ENCODE data around the gene LRG1. TPM values are rescaled to one million over a fixed set of nuclear protein-coding genes. Genes with fewer than 3 reads are reported as not detected.
"Not testable (repeated sequence)": the region's sequence is repeated elsewhere in the genome, so short reads cannot be mapped to it uniquely, and the experiment has no call there.

LRG1 gene
- total and polyA plus RNA-seq, 4 donors: 57.8 to 1,122 (median 661) TPM

- H3K36me3 ChIP-seq (ENCODE audit: control insufficient read depth in 4 of 4, insufficient read depth in 3 of 4, low read depth in 1 of 4, low read length in 3 of 4): peaks cover 0 to 2% (median 0%) of the 10 kb centered on the region in 4 donors
- peaks cover 19 to 44% (median 28%) of the 10 kb centered on the region in 4 donors for H3K4me1 ChIP-seq (ENCODE audit: control insufficient read depth in 4 of 4, insufficient read depth in 4 of 4, low read length in 3 of 4)
- no peak overlapping the region for H3K9ac ChIP-seq (ENCODE audit: low read depth in 1 of 2, low read length in 2 of 2)
- H3K9me3 ChIP-seq (ENCODE audit: control insufficient read depth in 4 of 4, low read length in 3 of 4): no peaks in the 10 kb centered on the region
- no peak for DNase-seq (ENCODE audit: low spot score)
- H3K27ac ChIP-seq (ENCODE audit: low read depth in 1 of 2, low read length in 2 of 2): peak overlapping the region; percentile 61 to 73
- H3K27me3 ChIP-seq (ENCODE audit: control insufficient read depth in 4 of 4, insufficient read depth in 4 of 4, low read length in 3 of 4): no peaks in the 10 kb centered on the region
- TF ChIP-seq, protein P1, sequence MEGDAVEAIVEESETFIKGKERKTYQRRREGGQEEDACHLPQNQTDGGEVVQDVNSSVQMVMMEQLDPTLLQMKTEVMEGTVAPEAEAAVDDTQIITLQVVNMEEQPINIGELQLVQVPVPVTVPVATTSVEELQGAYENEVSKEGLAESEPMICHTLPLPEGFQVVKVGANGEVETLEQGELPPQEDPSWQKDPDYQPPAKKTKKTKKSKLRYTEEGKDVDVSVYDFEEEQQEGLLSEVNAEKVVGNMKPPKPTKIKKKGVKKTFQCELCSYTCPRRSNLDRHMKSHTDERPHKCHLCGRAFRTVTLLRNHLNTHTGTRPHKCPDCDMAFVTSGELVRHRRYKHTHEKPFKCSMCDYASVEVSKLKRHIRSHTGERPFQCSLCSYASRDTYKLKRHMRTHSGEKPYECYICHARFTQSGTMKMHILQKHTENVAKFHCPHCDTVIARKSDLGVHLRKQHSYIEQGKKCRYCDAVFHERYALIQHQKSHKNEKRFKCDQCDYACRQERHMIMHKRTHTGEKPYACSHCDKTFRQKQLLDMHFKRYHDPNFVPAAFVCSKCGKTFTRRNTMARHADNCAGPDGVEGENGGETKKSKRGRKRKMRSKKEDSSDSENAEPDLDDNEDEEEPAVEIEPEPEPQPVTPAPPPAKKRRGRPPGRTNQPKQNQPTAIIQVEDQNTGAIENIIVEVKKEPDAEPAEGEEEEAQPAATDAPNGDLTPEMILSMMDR (IDR thresholded peaks at IDR 0.05; ENCODE audit: low read depth, low read length, missing input control): no peak
- TF ChIP-seq YY1 (IDR thresholded peaks at IDR 0.05): no peak
- no peak for TF ChIP-seq JUND (IDR thresholded peaks at IDR 0.05)
- no peak for TF ChIP-seq HNF4G (IDR thresholded peaks at IDR 0.05)
- TF ChIP-seq GABPA (IDR thresholded peaks at IDR 0.05 in 1 of 2, conservative IDR thresholded peaks at IDR 0.05 in 1 of 2): no peak
- TF ChIP-seq SP1 (IDR thresholded peaks at IDR 0.05): no peak
- TF ChIP-seq NR2F2 (IDR thresholded peaks at IDR 0.05): no peak
- TF ChIP-seq, protein P2, sequence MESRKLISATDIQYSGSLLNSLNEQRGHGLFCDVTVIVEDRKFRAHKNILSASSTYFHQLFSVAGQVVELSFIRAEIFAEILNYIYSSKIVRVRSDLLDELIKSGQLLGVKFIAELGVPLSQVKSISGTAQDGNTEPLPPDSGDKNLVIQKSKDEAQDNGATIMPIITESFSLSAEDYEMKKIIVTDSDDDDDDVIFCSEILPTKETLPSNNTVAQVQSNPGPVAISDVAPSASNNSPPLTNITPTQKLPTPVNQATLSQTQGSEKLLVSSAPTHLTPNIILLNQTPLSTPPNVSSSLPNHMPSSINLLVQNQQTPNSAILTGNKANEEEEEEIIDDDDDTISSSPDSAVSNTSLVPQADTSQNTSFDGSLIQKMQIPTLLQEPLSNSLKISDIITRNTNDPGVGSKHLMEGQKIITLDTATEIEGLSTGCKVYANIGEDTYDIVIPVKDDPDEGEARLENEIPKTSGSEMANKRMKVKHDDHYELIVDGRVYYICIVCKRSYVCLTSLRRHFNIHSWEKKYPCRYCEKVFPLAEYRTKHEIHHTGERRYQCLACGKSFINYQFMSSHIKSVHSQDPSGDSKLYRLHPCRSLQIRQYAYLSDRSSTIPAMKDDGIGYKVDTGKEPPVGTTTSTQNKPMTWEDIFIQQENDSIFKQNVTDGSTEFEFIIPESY (IDR thresholded peaks at IDR 0.05): no peak
- TF ChIP-seq HNF4A (conservative IDR thresholded peaks at IDR 0.05): no peak
- TF ChIP-seq, protein P3, sequence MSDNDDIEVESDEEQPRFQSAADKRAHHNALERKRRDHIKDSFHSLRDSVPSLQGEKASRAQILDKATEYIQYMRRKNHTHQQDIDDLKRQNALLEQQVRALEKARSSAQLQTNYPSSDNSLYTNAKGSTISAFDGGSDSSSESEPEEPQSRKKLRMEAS (IDR thresholded peaks at IDR 0.05): no peak
- no peak for TF ChIP-seq RXRA (IDR thresholded peaks at IDR 0.05)
- no peak for TF ChIP-seq FOXA1 (IDR thresholded peaks at IDR 0.05)
- WGBS: 71% methylated on average over 77 of the region's 77 CpGs
- H3K4me3 ChIP-seq (ENCODE audit: low read depth in 1 of 3, low read length in 3 of 3): no peak overlapping the region
Measured at GRCh38 chr19:4542896-4543841, 3.3 kb upstream of the LRG1 start.

DNA sequence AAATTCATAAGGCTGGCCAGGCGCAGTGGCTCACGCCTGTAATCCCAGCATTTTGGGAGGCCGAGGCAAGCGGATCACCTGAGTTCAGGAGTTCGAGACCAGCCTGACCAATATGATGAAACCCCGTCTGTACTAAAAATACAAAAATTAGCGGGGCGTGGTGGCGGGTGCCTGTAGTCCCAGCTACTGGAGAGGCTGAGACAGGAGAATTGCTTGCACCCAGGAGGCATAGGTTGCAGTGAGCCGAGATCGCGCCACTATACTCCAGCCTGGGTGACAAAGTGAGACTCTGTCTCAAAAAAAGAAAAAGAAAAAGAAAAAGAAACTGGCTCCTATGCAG lies 1.9 kb upstream of the LRG1 start:
- WGBS: 89% methylated on average over 12 of the region's 12 CpGs
- not testable (repeated sequence) for H3K36me3 ChIP-seq (ENCODE audit: control insufficient read depth in 4 of 4, insufficient read depth in 3 of 4, low read depth in 1 of 4, low read length in 3 of 4); H3K4me3 ChIP-seq (ENCODE audit: low read depth in 1 of 3, low read length in 3 of 3); H3K9ac ChIP-seq (ENCODE audit: low read depth in 1 of 2, low read length in 2 of 2); H3K27me3 ChIP-seq (ENCODE audit: control insufficient read depth in 4 of 4, insufficient read depth in 4 of 4, low read length in 3 of 4); DNase-seq (ENCODE audit: low spot score); H3K9me3 ChIP-seq (ENCODE audit: control insufficient read depth in 4 of 4, low read length in 3 of 4)
- H3K4me1 ChIP-seq (ENCODE audit: control insufficient read depth in 4 of 4, insufficient read depth in 4 of 4, low read length in 3 of 4): peaks cover 11 to 31% (median 19%) of the 10 kb centered on the region in 4 donors
- H3K27ac ChIP-seq (ENCODE audit: low read depth in 1 of 2, low read length in 2 of 2): peak overlapping the region; percentile 75 to 85

DNA sequence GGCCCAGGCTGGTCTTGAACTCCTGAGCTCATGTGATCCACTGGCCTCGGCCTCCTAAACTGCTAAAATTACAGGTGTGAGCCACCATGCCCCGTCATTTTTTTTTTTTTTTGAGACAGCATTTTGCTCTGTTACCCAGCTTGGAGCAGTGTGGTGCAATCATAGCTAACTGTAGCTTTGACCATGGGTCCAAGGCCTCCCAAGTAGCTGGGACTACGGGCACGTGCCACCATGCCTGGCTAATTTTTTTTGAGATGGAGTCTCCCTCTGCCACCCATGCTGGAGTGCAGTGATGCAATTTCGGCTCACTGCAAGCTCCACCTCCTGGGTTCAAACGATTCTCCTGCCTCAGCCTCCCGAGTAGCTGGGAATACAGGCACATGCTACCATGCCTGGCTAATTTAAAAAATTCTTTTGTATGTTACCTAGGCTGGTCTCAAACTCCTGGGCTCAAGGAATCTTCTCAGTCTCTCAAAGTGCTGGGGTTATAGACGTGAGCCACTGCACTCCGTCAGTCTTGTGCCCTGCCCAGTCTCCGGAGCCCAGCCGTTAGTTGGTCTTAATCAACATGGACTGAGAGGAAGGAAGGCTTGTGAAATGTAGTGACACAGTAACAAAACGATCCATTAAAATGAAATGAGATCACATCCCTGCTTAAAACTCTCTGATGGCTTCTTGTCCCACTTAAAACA lies 1.4 kb upstream of the LRG1 start:
- H3K27me3 ChIP-seq (ENCODE audit: control insufficient read depth in 4 of 4, insufficient read depth in 4 of 4, low read length in 3 of 4): no peaks in the 10 kb centered on the region
- H3K4me3 ChIP-seq (ENCODE audit: low read depth in 1 of 3, low read length in 3 of 3): no peak overlapping the region
- H3K36me3 ChIP-seq (ENCODE audit: control insufficient read depth in 4 of 4, insufficient read depth in 3 of 4, low read depth in 1 of 4, low read length in 3 of 4): peaks cover 0 to 2% (median 0%) of the 10 kb centered on the region in 4 donors
- no peak for DNase-seq (ENCODE audit: low spot score)
- H3K9me3 ChIP-seq (ENCODE audit: control insufficient read depth in 4 of 4, low read length in 3 of 4): no peaks in the 10 kb centered on the region
- peaks cover 9 to 26% (median 17%) of the 10 kb centered on the region in 4 donors for H3K4me1 ChIP-seq (ENCODE audit: control insufficient read depth in 4 of 4, insufficient read depth in 4 of 4, low read length in 3 of 4)
- H3K9ac ChIP-seq (ENCODE audit: low read depth in 1 of 2, low read length in 2 of 2): no peak overlapping the region
- H3K27ac ChIP-seq (ENCODE audit: low read depth in 1 of 2, low read length in 2 of 2): peak overlapping the region; percentile 75 to 85
- peak; percentile 43 for TF ChIP-seq YY1 (IDR thresholded peaks at IDR 0.05)
- no peak for TF ChIP-seq FOXA2 (IDR thresholded peaks at IDR 0.05)
- TF ChIP-seq EGR1 (IDR thresholded peaks at IDR 0.05; ENCODE audit: low read depth in 2 of 2): peak in 1 of 2 donors; percentile 84
- peak in 1 of 2 donors; percentile 21 for TF ChIP-seq JUND (IDR thresholded peaks at IDR 0.05)
- peak; percentile 59 to 63 for TF ChIP-seq HNF4A (conservative IDR thresholded peaks at IDR 0.05)
- TF ChIP-seq HNF4G (IDR thresholded peaks at IDR 0.05): no peak
- peak; percentile 8 for TF ChIP-seq SP1 (IDR thresholded peaks at IDR 0.05)
- TF ChIP-seq, protein P3 (IDR thresholded peaks at IDR 0.05): peak; percentile 51
- TF ChIP-seq RXRA (IDR thresholded peaks at IDR 0.05): peak in 1 of 2 donors; percentile 48
- 39% methylated on average over 12 of the region's 12 CpGs for WGBS
